Calu3 (cell line): ENCODE measurements around the gene RIN3. TPM values are rescaled to one million over a fixed set of nuclear protein-coding genes. Genes with fewer than 3 reads are reported as not detected.

ENCODE experiments used
- BruUV-seq: library from RNA; stranded (reverse); fragments of 400-500 nt; replicated peaks from 2 replicates; lab custom pipeline; 2021; lab: Mats Ljungman, UMichigan
- CTCF ChIA-PET: fragments of 300-600 bp; sonication (Branson Sonifier 250); formaldehyde crosslinking; loops from one replicate; lab custom pipeline; 2022; ENCODE audit warnings: antibody characterized with exemption; lab: Charles Lee
- DNase-seq: peaks from one replicate; pipeline ENCODE4 v3.0.0; 2022
- H3K27ac Mint-ChIP-seq: one replicate; pipeline ENCODE4 v1.8.0; 2022; ENCODE audit warnings: mixed read lengths; ENCODE audit not compliant: unreplicated experiment
- H3K27me3 Mint-ChIP-seq: one replicate; pipeline ENCODE4 v1.8.0; 2022; ENCODE audit warnings: mixed read lengths; ENCODE audit not compliant: unreplicated experiment
- H3K36me3 Mint-ChIP-seq: one replicate; pipeline ENCODE4 v1.8.0; 2022; ENCODE audit warnings: mild to moderate bottlenecking, moderate library complexity, mixed read lengths; ENCODE audit not compliant: insufficient read depth, unreplicated experiment
- H3K4me1 Mint-ChIP-seq: one replicate; pipeline ENCODE4 v1.8.0; 2022; ENCODE audit warnings: mild to moderate bottlenecking, low read depth, mixed read lengths; ENCODE audit not compliant: unreplicated experiment
- H3K4me3 Mint-ChIP-seq: one replicate; pipeline ENCODE4 v1.8.0; 2022; ENCODE audit warnings: mild to moderate bottlenecking, low read depth, moderate library complexity, mixed read lengths; ENCODE audit not compliant: unreplicated experiment
- H3K9me3 Mint-ChIP-seq: one replicate; pipeline ENCODE4 v1.8.0; 2022; ENCODE audit warnings: low read depth, mixed read lengths; ENCODE audit not compliant: unreplicated experiment
- intact Hi-C: fragments of 100-400 bp; cut with micrococcal nuclease; formaldehyde crosslinking; loops from one replicate; pipeline ENCODE4 v1.10.0; 2022; ENCODE audit not compliant: unreplicated experiment
- total RNA-seq: library from RNA; stranded (reverse); gene quantifications from 2 replicates; pipeline ENCODE4 v1.2.3, GENCODE V29; 2022
- TF ChIP-seq, protein P1 (sequence below): fragments of 200-600 bp; IDR thresholded peaks from one replicate; pipeline ENCODE4 v1.8.0; 2022; ENCODE audit warnings: antibody characterized with exemption; ENCODE audit not compliant: unreplicated experiment

The RIN3 gene
- total RNA-seq, 1 experiment from 2014 or later = 13.8 TPM

GRCh38 chr14:92515546-92516343 lies 2.2 kb downstream of the RIN3 start:
- H3K27ac Mint-ChIP-seq = no peak overlapping the region
- TF ChIP-seq, protein P1, sequence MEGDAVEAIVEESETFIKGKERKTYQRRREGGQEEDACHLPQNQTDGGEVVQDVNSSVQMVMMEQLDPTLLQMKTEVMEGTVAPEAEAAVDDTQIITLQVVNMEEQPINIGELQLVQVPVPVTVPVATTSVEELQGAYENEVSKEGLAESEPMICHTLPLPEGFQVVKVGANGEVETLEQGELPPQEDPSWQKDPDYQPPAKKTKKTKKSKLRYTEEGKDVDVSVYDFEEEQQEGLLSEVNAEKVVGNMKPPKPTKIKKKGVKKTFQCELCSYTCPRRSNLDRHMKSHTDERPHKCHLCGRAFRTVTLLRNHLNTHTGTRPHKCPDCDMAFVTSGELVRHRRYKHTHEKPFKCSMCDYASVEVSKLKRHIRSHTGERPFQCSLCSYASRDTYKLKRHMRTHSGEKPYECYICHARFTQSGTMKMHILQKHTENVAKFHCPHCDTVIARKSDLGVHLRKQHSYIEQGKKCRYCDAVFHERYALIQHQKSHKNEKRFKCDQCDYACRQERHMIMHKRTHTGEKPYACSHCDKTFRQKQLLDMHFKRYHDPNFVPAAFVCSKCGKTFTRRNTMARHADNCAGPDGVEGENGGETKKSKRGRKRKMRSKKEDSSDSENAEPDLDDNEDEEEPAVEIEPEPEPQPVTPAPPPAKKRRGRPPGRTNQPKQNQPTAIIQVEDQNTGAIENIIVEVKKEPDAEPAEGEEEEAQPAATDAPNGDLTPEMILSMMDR = no peak
- CTCF ChIA-PET = no interaction called here
- H3K4me3 Mint-ChIP-seq = no peak overlapping the region
- peaks cover 22% of the 10 kb centered on the region for H3K36me3 Mint-ChIP-seq
- intact Hi-C loops = no loop called here
- peaks cover 16% of the 10 kb centered on the region for H3K4me1 Mint-ChIP-seq
- H3K9me3 Mint-ChIP-seq = no peaks in the 10 kb centered on the region
- no peak for DNase-seq
- BruUV-seq = TSS peak; percentile 36
- H3K27me3 Mint-ChIP-seq = no peaks in the 10 kb centered on the region

GRCh38 chr14:92516344-92516965 lies 2.9 kb downstream of the RIN3 start:
- no peaks in the 10 kb centered on the region for H3K27me3 Mint-ChIP-seq
- no peak overlapping the region for H3K27ac Mint-ChIP-seq
- no peak overlapping the region for H3K4me3 Mint-ChIP-seq
- CTCF ChIA-PET = no interaction called here
- H3K4me1 Mint-ChIP-seq = peaks cover 9% of the 10 kb centered on the region
- H3K36me3 Mint-ChIP-seq = peaks cover 15% of the 10 kb centered on the region
- intact Hi-C loops = no loop called here
- TF ChIP-seq, protein P1 = no peak
- no peaks in the 10 kb centered on the region for H3K9me3 Mint-ChIP-seq
- no TSS peak for BruUV-seq
- no peak for DNase-seq

DNA sequence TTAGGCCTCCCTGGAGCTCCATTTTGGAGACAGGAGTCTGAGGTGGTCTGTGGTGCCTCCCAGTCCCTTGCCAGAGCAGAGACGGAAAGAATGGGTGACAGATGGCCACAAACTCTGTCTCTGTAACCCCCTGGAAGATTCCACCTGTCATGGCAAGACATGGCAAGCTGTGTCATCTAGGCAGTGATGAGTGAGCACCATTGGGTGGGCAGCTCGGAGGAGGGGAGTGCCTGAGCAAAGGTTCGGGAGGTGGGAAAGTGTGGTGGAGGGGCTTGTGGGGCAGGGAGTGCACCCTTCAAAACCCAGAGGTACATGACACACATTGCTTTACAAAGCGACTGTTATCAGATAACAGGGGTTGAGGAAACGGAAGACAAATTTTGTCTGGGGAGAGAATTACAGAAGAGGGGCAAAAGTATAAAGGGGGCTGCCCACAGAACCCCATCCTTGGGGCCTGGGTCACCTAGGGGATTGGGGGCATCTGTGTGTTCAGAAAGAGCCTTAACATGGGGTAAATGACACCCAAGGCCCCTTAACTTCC lies 3.5 kb downstream of the RIN3 start:
- intact Hi-C loops = no loop called here
- H3K27me3 Mint-ChIP-seq = no peaks in the 10 kb centered on the region
- CTCF ChIA-PET = no interaction called here
- no peaks in the 10 kb centered on the region for H3K9me3 Mint-ChIP-seq
- TF ChIP-seq, protein P1 = no peak
- BruUV-seq = no TSS peak
- H3K4me1 Mint-ChIP-seq = peaks cover 3% of the 10 kb centered on the region
- H3K36me3 Mint-ChIP-seq = peaks cover 12% of the 10 kb centered on the region
- no peak overlapping the region for H3K27ac Mint-ChIP-seq
- H3K4me3 Mint-ChIP-seq = no peak overlapping the region
- no peak for DNase-seq

DNA sequence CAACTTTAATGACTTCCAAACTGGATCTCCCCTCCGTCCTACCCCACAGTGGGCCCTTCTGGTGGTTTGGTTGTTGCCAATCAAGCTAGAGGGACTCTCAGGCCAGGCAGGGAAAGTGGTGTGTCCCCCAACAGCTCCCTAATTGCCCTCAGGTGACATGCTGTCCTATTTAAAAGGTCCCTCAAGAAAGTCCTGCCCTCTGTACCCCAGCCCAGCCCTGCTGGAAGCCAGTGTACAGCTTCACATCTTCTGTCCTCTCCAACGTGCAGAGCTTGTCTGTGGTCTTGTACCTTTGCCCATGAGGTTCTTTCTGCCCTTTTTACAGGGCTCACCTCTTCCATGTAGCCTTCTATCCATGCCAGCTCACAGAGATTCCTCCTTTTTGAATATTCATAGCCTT lies 4.2 kb downstream of the RIN3 start:
- no TSS peak for BruUV-seq
- H3K27me3 Mint-ChIP-seq = no peaks in the 10 kb centered on the region
- no peaks in the 10 kb centered on the region for H3K4me1 Mint-ChIP-seq
- intact Hi-C loops = no loop called here
- H3K4me3 Mint-ChIP-seq = no peak overlapping the region
- DNase-seq = no peak
- H3K36me3 Mint-ChIP-seq = peaks cover 12% of the 10 kb centered on the region
- H3K9me3 Mint-ChIP-seq = no peaks in the 10 kb centered on the region
- CTCF ChIA-PET = no interaction called here
- TF ChIP-seq, protein P1 = no peak
- no peak overlapping the region for H3K27ac Mint-ChIP-seq
